ENCODE measurements around the gene ME1. TPM values are rescaled to one million over a fixed set of nuclear protein-coding genes. Genes with fewer than 3 reads are reported as not detected.

The ME1 gene
- polyA plus RNA-seq, 2 of the 4 experiments (the other 2 are of a cell fraction) = 59.1 to 60.6 TPM

GRCh38 chr6:83199173-83199862 lies 231.5 kb downstream of the ME1 start:
- 87% methylated on average over 5 of the region's 5 CpGs for WGBS (ENCODE audit: missing lambda C conversion rate)
- Histone ChIP-seq H3K4me2 (no peak overlapping the region), H3K4me1 (peaks cover 3% of the 10 kb centered on the region; the same call in 1 of the 3 replicates), H3K9me3 (no peaks in the 10 kb centered on the region), H3K4me3 (no peak overlapping the region), H3K27ac (no peak overlapping the region)
- no peak for DNase-seq (ENCODE audit: low read depth in 1 of 2, low spot score in 1 of 2)
- ChIA-PET POLR2A (no interaction called here), CTCF (interaction anchor here (0.9 to 1.1 kb wide), 3 partner anchors 13 to 133 kb away, joined by 3 read pairs; partner anchors contain the start of genes DOP1A and UBE3D)
- FAIRE-seq = no peak
- TF ChIP-seq NFE2L2 (conservative IDR thresholded peaks at IDR 0.05; ENCODE audit: low read length) (no peak), CBX8 (IDR thresholded peaks at IDR 0.05) (no peak), KDM5A (IDR thresholded peaks at IDR 0.05) (no peak)
- ATAC-seq = no peak

- Histone ChIP-seq H3K4me1 (peaks cover 3% of the 10 kb centered on the region; the same call in 1 of the 3 replicates), H3K4me2 (no peak overlapping the region), H3K27ac (no peak overlapping the region), H3K9me3 (no peaks in the 10 kb centered on the region), H3K4me3 (no peak overlapping the region)
- ATAC-seq = no peak
- no peak for FAIRE-seq
- ChIA-PET CTCF (interaction anchor here (0.9 to 1.5 kb wide), 7 partner anchors 10 to 133 kb away, joined by 3 read pairs; partner anchors contain the start of genes DOP1A and UBE3D), POLR2A (no interaction called here)
- TF ChIP-seq PHF8 (IDR thresholded peaks at IDR 0.05; ENCODE audit: borderline replicate concordance, low read depth) (no peak), FOXS1 (CRISPR knock-in tag; IDR thresholded peaks at IDR 0.05) (no peak), E2F6 (IDR thresholded peaks at IDR 0.05; ENCODE audit: borderline replicate concordance, low read depth) (no peak), POLR2AphosphoS2 (conservative IDR thresholded peaks at IDR 0.05; ENCODE audit: low read length) (no peak), HEYL (CRISPR knock-in tag; IDR thresholded peaks at IDR 0.05) (no peak), HDAC2 (IDR thresholded peaks at IDR 0.05) (no peak), HOXB13 (CRISPR knock-in tag; IDR thresholded peaks at IDR 0.05; ENCODE audit: low read depth) (no peak), TP53 (CRISPR knock-in tag; IDR thresholded peaks at IDR 0.05) (no peak), FOSB (CRISPR knock-in tag; IDR thresholded peaks at IDR 0.05) (no peak), HOXB5 (CRISPR knock-in tag; IDR thresholded peaks at IDR 0.05) (no peak), JUNB (IDR thresholded peaks at IDR 0.05) (no peak), HOXA7 (CRISPR knock-in tag; IDR thresholded peaks at IDR 0.05) (no peak), CHD4 (IDR thresholded peaks at IDR 0.05; ENCODE audit: borderline replicate concordance) (no peak), HMGXB4 (CRISPR knock-in tag; IDR thresholded peaks at IDR 0.05; ENCODE audit: borderline replicate concordance) (no peak), BHLHE40 (IDR thresholded peaks at IDR 0.05; ENCODE audit: low read depth, low read length) (no peak), EP300 (IDR thresholded peaks at IDR 0.05) (no peak), CBX8 (IDR thresholded peaks at IDR 0.05) (no peak), EHMT2 (IDR thresholded peaks at IDR 0.05; ENCODE audit: low read depth) (no peak), MAFK (IDR thresholded peaks at IDR 0.05; ENCODE audit: partially characterized antibody) (no peak), HES2 (IDR thresholded peaks at IDR 0.05) (no peak)
- WGBS (ENCODE audit: missing lambda C conversion rate) = 85% methylated on average over 4 of the region's 4 CpGs
- no peak for DNase-seq (ENCODE audit: low read depth in 1 of 2, low spot score in 1 of 2)
Observed at GRCh38 chr6:83198486-83199172, 232.2 kb downstream of the ME1 start.
